ENCODE measurements around the gene MYCN. TPM values are rescaled to one million over a fixed set of nuclear protein-coding genes. Genes with fewer than 3 reads are reported as not detected.

Gene MYCN
- polyA plus RNA-seq, 3 donors from 2014 or later, result not detected

DNA sequence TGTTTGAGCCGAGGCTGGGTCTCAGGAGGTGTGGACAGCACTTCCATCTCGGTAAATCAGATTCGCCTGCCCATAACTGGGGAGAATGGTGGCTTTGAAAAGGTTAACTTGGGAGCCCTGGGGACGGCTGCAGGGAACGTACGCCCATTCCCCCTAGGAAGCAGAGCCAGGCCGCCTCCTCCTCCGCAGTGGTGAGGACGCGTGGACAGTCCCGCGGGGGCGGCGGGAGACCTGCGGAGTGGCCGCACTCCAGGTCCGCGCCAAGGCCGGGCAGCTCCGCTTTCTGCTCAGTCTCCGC lies 845 bp upstream of the MYCN start:
- H3K27me3 Mint-ChIP-seq (ENCODE audit: low read depth in 3 of 3), result peaks cover 10 to 28% (median 12%) of the 10 kb centered on the region in 3 donors
- peaks cover 0 to 2% (median 0%) of the 10 kb centered on the region in 6 donors for H3K9me3 Mint-ChIP-seq
- DNase-seq, result peak in 2 of 3 donors; percentile 7 to 11
- peaks cover 0 to 3% (median 0%) of the 10 kb centered on the region in 3 donors for H3K36me3 Mint-ChIP-seq
- no peak overlapping the region for H3K27ac Mint-ChIP-seq
- H3K4me3 Mint-ChIP-seq, result peak overlapping the region in 2 of 5 donors; percentile 60 to 68
- peaks cover 15 to 27% of the 10 kb centered on the region in 2 donors for H3K4me1 Mint-ChIP-seq

GRCh38 chr2:15940661-15941480 lies 521 bp downstream of the MYCN start:
- peaks cover 0 to 3% (median 0%) of the 10 kb centered on the region in 3 donors for H3K36me3 Mint-ChIP-seq
- no peak overlapping the region for H3K27ac Mint-ChIP-seq
- no peak for DNase-seq
- H3K4me3 Mint-ChIP-seq, result peak overlapping the region; percentile 3 to 63 (median 51)
- peaks cover 15 to 27% of the 10 kb centered on the region in 2 donors for H3K4me1 Mint-ChIP-seq
- H3K27me3 Mint-ChIP-seq (ENCODE audit: low read depth in 3 of 3), result peaks cover 14 to 26% (median 14%) of the 10 kb centered on the region in 3 donors
- H3K9me3 Mint-ChIP-seq, result peaks cover 0 to 2% (median 0%) of the 10 kb centered on the region in 6 donors

DNA sequence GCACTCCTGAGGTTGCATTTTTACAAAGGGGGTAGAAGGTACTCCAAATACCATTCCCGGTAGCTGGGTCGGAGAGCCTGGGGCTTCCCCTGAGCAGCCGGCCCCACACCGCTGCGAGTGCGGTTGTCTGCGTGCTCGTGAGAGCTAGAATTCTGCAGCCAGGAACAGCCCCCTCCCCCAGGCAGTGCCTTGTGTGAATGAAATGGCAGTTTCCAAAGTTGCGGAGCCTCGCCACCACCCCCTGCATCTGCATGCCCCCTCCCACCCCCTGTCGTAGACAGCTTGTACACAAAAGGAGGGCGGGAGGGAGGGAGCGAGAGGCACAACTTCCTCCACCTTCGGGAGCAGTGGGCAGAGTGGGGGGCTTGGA lies 1.1 kb downstream of the MYCN start:
- Mint-ChIP-seq H3K27ac (no peak overlapping the region), H3K4me3 (peak overlapping the region in 4 of 5 donors; percentile 45 to 63 (median 49)), H3K9me3 (peaks cover 0 to 2% (median 0%) of the 10 kb centered on the region in 6 donors), H3K27me3 (ENCODE audit: low read depth in 3 of 3) (peaks cover 14 to 25% (median 15%) of the 10 kb centered on the region in 3 donors), H3K4me1 (peaks cover 15 to 27% of the 10 kb centered on the region in 2 donors), H3K36me3 (peaks cover 0 to 3% (median 0%) of the 10 kb centered on the region in 3 donors)
- no peak for DNase-seq

DNA sequence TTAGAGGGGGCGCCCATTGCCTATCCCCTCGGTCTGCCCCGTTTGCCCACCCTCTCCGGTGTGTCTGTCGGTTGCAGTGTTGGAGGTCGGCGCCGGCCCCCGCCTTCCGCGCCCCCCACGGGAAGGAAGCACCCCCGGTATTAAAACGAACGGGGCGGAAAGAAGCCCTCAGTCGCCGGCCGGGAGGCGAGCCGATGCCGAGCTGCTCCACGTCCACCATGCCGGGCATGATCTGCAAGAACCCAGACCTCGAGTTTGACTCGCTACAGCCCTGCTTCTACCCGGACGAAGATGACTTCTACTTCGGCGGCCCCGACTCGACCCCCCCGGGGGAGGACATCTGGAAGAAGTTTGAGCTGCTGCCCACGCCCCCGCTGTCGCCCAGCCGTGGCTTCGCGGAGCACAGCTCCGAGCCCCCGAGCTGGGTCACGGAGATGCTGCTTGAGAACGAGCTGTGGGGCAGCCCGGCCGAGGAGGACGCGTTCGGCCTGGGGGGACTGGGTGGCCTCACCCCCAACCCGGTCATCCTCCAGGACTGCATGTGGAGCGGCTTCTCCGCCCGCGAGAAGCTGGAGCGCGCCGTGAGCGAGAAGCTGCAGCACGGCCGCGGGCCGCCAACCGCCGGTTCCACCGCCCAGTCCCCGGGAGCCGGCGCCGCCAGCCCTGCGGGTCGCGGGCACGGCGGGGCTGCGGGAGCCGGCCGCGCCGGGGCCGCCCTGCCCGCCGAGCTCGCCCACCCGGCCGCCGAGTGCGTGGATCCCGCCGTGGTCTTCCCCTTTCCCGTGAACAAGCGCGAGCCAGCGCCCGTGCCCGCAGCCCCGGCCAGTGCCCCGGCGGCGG lies 1.7 kb downstream of the MYCN start:
- no peak overlapping the region for H3K27ac Mint-ChIP-seq
- peak overlapping the region in 3 of 5 donors; percentile 36 to 42 (median 40) for H3K4me3 Mint-ChIP-seq
- H3K9me3 Mint-ChIP-seq, result peaks cover 0 to 2% (median 0%) of the 10 kb centered on the region in 6 donors
- peaks cover 15 to 27% of the 10 kb centered on the region in 2 donors for H3K4me1 Mint-ChIP-seq
- DNase-seq, result no peak
- peaks cover 14 to 25% (median 14%) of the 10 kb centered on the region in 3 donors for H3K27me3 Mint-ChIP-seq (ENCODE audit: low read depth in 3 of 3)
- H3K36me3 Mint-ChIP-seq, result peaks cover 0 to 3% (median 0%) of the 10 kb centered on the region in 3 donors

DNA sequence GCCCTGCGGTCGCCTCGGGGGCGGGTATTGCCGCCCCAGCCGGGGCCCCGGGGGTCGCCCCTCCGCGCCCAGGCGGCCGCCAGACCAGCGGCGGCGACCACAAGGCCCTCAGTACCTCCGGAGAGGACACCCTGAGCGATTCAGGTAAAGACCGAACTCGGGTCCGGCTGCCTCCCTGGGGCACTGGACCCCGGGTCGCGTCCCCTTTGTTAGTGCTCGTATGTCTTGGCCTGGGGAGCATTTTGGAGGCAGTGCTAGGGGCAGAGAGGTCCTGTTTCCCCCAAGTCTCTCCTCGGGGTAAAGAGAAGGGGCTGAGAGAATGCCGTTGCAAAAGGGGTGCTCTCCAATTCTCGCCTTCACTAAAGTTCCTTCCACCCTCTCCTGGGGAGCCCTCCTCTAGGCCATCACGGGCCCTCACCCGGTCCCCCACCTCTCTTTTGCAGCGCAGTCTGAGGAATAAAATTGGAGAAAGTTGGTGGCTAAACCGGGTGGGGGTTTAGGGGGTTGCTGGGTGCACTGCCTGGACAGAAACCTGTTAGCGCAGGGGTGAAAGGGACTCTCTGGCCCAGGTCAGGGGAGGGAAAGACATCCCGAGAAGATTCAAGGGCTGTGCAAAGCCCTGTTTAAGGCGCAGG lies 2.5 kb downstream of the MYCN start:
- H3K36me3 Mint-ChIP-seq, result peaks cover 0 to 3% (median 0%) of the 10 kb centered on the region in 3 donors
- peaks cover 0 to 2% (median 0%) of the 10 kb centered on the region in 6 donors for H3K9me3 Mint-ChIP-seq
- peaks cover 14 to 21% (median 16%) of the 10 kb centered on the region in 3 donors for H3K27me3 Mint-ChIP-seq (ENCODE audit: low read depth in 3 of 3)
- no peak for DNase-seq
- peaks cover 15 to 27% of the 10 kb centered on the region in 2 donors for H3K4me1 Mint-ChIP-seq
- no peak overlapping the region for H3K27ac Mint-ChIP-seq
- peak overlapping the region in 2 of 5 donors; percentile 44 to 48 for H3K4me3 Mint-ChIP-seq

DNA sequence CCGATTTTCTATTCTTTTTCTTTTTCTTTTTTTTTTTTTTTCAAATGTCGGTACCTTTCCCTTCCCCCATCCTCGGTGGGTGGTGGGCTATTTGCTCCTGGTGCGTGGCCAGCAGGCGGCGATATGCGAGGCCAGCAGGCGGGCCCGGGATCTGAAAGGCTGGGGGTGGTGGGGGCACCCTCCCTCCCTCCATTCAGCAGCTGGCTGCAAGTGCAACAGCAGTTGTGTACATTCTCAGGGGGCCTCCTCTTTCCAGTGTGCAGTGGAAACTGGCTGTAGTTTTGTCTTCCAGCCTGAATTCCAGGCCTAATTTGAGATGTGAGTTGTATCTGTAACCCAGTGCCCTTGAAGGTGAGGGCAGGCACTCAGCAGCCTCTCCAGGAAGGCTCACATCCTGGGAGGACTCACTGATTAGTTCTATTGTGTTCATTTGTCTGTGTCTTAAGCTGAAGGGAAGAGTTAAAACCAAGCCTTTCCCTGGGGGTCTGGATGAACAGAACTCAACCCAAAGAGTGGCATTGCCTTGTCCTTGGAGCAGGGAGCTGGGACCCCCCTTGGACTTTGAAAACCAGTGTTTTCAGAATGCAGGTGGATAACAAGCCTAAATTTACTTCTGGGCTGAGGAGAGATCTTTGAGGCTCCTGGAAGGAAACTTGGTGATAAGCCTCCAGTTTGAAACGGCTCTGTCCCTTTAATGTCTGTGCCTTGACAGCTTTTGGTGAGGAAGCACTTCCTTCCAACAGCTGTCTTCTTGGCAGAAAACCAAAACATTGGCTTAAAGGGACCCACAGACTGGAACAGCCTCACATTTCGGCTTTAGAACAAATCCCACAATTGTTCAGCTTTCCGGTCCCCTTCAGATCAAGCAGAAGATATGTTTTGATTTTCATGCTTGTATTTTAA lies 3.3 kb downstream of the MYCN start:
- Mint-ChIP-seq H3K4me3 (peak overlapping the region in 4 of 5 donors; percentile 44 to 58 (median 52)), H3K27ac (no peak overlapping the region), H3K4me1 (peaks cover 15 to 27% of the 10 kb centered on the region in 2 donors), H3K36me3 (no peaks in the 10 kb centered on the region), H3K27me3 (ENCODE audit: low read depth in 3 of 3) (peaks cover 14 to 20% (median 16%) of the 10 kb centered on the region in 3 donors), H3K9me3 (peaks cover 0 to 2% (median 0%) of the 10 kb centered on the region in 6 donors)
- no peak for DNase-seq

GRCh38 chr2:15944325-15945017 lies 4.1 kb downstream of the MYCN start:
- peaks cover 12 to 18% (median 16%) of the 10 kb centered on the region in 3 donors for H3K27me3 Mint-ChIP-seq (ENCODE audit: low read depth in 3 of 3)
- H3K9me3 Mint-ChIP-seq, result no peaks in the 10 kb centered on the region
- peaks cover 9 to 21% of the 10 kb centered on the region in 2 donors for H3K4me1 Mint-ChIP-seq

GRCh38 chr2:15945909-15946705 lies 5.8 kb downstream of the MYCN start:
- no peak for DNase-seq
- Mint-ChIP-seq H3K27me3 (ENCODE audit: low read depth in 3 of 3) (peaks cover 11 to 18% (median 13%) of the 10 kb centered on the region in 3 donors), H3K27ac (no peak overlapping the region), H3K9me3 (no peaks in the 10 kb centered on the region), H3K36me3 (no peaks in the 10 kb centered on the region), H3K4me3 (no peak overlapping the region), H3K4me1 (peaks cover 3 to 11% of the 10 kb centered on the region in 2 donors)

More at GRCh38 chr2:15944325-15945017, 4.1 kb downstream of the MYCN start:
- no peak for DNase-seq
- Mint-ChIP-seq H3K36me3 (no peaks in the 10 kb centered on the region), H3K4me3 (no peak overlapping the region), H3K27ac (no peak overlapping the region)

DNA sequence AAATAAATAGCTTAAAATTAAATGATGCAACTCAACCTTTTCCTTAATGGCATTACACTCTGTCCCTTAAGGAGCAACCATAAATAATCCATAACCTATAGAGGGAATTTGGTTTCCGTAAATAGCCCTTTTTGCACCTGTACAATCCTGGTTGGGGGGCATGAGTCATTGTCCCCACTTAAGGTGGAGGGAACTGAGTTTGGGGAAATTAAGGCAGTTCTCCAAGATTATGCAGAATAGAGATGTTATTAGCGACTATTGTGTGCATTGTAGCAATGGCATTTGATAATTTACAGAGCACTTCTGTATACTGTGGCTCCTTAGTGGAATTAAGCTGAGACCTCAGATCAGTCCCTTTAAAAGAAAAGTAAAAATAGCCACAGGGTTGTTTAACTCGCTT lies 6.6 kb downstream of the MYCN start:
- Mint-ChIP-seq H3K36me3 (no peaks in the 10 kb centered on the region), H3K9me3 (no peaks in the 10 kb centered on the region), H3K27ac (no peak overlapping the region), H3K27me3 (ENCODE audit: low read depth in 3 of 3) (peaks cover 10 to 18% (median 11%) of the 10 kb centered on the region in 3 donors), H3K4me1 (peaks cover 0 to 6% of the 10 kb centered on the region in 2 donors), H3K4me3 (no peak overlapping the region)
- DNase-seq, result no peak

DNA sequence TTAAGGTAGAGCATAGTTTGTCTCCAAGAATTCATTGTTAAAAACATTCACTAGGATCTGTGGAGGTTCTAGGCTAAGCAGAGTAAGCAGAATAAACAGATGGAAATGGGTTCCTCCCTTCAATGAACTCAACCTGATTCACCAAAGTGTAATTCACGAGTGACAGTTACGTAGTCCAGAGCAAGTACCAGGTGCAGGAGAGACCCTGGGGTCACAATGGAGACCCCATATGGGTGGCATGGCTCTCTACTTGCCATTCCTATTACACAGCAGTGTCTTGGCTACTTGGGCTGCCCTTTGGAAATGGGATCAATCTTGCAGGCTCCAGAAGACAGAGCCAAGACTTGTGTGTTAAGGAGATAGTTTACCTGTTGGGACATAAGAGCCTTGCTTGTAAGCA lies 7.1 kb downstream of the MYCN start:
- peaks cover 10 to 18% (median 11%) of the 10 kb centered on the region in 3 donors for H3K27me3 Mint-ChIP-seq (ENCODE audit: low read depth in 3 of 3)
- no peak overlapping the region for H3K4me3 Mint-ChIP-seq
- H3K27ac Mint-ChIP-seq, result no peak overlapping the region
- peaks cover 0 to 6% of the 10 kb centered on the region in 2 donors for H3K4me1 Mint-ChIP-seq
- no peak for DNase-seq
- no peaks in the 10 kb centered on the region for H3K36me3 Mint-ChIP-seq
- no peaks in the 10 kb centered on the region for H3K9me3 Mint-ChIP-seq

GRCh38 chr2:15948704-15948957 lies 8.3 kb downstream of the MYCN start:
- Mint-ChIP-seq H3K4me3 (no peak overlapping the region), H3K9me3 (no peaks in the 10 kb centered on the region), H3K36me3 (no peaks in the 10 kb centered on the region), H3K27me3 (ENCODE audit: low read depth in 3 of 3) (peaks cover 3 to 12% (median 5%) of the 10 kb centered on the region in 3 donors), H3K4me1 (peaks cover 0 to 2% of the 10 kb centered on the region in 2 donors), H3K27ac (no peak overlapping the region)
- no peak for DNase-seq

DNA sequence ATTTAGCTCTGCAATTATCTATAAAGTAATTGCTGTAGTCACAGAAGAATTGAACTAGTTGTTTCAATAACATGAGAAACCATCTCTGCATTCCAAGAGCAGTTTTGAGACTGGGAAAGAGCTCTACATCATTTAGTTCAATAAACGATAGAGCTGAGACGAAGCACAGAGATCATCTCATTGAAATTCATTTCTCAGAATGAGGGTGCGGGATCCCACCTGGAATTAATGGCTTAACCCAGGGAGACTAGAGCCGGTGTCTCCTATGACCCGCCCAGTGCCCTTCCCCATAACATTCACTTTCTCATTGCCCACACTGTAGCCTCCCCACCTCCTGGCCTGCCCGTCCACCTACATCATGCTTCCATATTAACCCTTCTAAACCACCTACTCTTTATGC lies 8.8 kb downstream of the MYCN start:
- Mint-ChIP-seq H3K27ac (no peak overlapping the region), H3K4me1 (no peaks in the 10 kb centered on the region), H3K9me3 (no peaks in the 10 kb centered on the region), H3K4me3 (no peak overlapping the region), H3K27me3 (ENCODE audit: low read depth in 3 of 3) (peaks cover 2 to 12% (median 3%) of the 10 kb centered on the region in 3 donors), H3K36me3 (no peaks in the 10 kb centered on the region)
- DNase-seq, result no peak
